B cell (primary cell): ENCODE results near the gene HSD17B14. TPM values are rescaled to one million over a fixed set of nuclear protein-coding genes. Genes with fewer than 3 reads are reported as not detected.
A peak's percentile ranks its signal among the peaks of the same experiment; 100 is the strongest.

Experiments
- ATAC-seq: fragments of 200-7000 bp; cut with Tn5 transposase; one replicate; pipeline ENCODE4 v1.10.0; 2021; ENCODE audit warnings: low read depth, mild to moderate bottlenecking, moderate number of reproducible peaks, moderate library complexity
- CTCF ChIA-PET: fragments of 350-600 bp; sonication (Branson Sonifier 250); formaldehyde crosslinking; loops from one replicate; lab custom pipeline; 2021; ENCODE audit warnings: antibody characterized with exemption, inconsistent platforms; lab: Charles Lee
- POLR2A ChIA-PET: fragments of 350-600 bp; sonication (Branson Sonifier 250); formaldehyde crosslinking; loops from one replicate; lab custom pipeline; 2021; ENCODE audit warnings: antibody characterized with exemption; lab: Charles Lee
- DNase-seq: peaks from one replicate; pipeline ENCODE4 v3.0.0; 2013
- H2AFZ ChIP-seq: 2 replicates; pipeline ENCODE4 v1.6.1; 2012; ENCODE audit warnings: mild to moderate bottlenecking, low read depth, low read length; ENCODE audit not compliant: insufficient read depth, poor library complexity, severe bottlenecking
- H3K27ac ChIP-seq, 2 donors: 1 replicate in 1 of 2; 2 replicates in 1 of 2; pipeline ENCODE4 v1.5.1; 2012 to 2013; ENCODE audit warnings: low read length in 2 of 2, mild to moderate bottlenecking in 2 of 2, moderate library complexity in 1 of 2
- H3K27me3 ChIP-seq, 4 experiments: fragments of 200-600 bp in 1 of 4; sonication (generic) in 1 of 4; replicated peaks in 1 of 4; 1 replicate in 2 of 4; 2 replicates in 2 of 4; pipeline versions ENCODE4 v1.6.1 to v1.7.0; 2013 to 2016; ENCODE audit warnings: low read length in 3 of 4, mild to moderate bottlenecking in 2 of 4, mixed read lengths in 1 of 4, moderate library complexity in 1 of 4; ENCODE audit not compliant: insufficient read depth in 4 of 4, control insufficient read depth in 3 of 4; ENCODE audit errors: control extremely low read depth in 1 of 4
- H3K36me3 ChIP-seq, 2 experiments: replicated peaks in 1 of 2; 1 replicate in 1 of 2; 2 replicates in 1 of 2; pipeline versions ENCODE4 v1.6.1 to v1.7.1; 2013; ENCODE audit warnings: low read length in 1 of 2; ENCODE audit not compliant: insufficient read depth in 2 of 2, control insufficient read depth in 1 of 2; ENCODE audit errors: control extremely low read depth in 1 of 2, extremely low read depth in 1 of 2
- H3K4me1 ChIP-seq, 2 donors: fragments of 200-600 bp in 1 of 2; sonication (generic) in 1 of 2; 1 replicate in 1 of 2; 2 replicates in 1 of 2; pipeline versions ENCODE4 v1.5.1 to v1.6.1; 2013 to 2017; ENCODE audit warnings: low read length in 2 of 2; ENCODE audit not compliant: control insufficient read depth in 2 of 2, insufficient read depth in 2 of 2
- H3K4me2 ChIP-seq: replicated peaks from 2 replicates; pipeline ENCODE3; 2012; ENCODE audit warnings: mild to moderate bottlenecking, low read depth, low read length; ENCODE audit not compliant: poor library complexity, severe bottlenecking
- H3K4me3 ChIP-seq, 5 experiments: fragments of 200-600 bp in 1 of 5; sonication (generic) in 1 of 5; 1 replicate in 3 of 5; 2 replicates in 2 of 5; pipeline versions ENCODE4 v1.5.1 to v1.7.0; 2011 to 2016; ENCODE audit warnings: low read length in 4 of 5, mild to moderate bottlenecking in 4 of 5, low read depth in 2 of 5, control low read depth in 1 of 5, moderate library complexity in 1 of 5; ENCODE audit not compliant: insufficient read depth in 1 of 5; ENCODE audit errors: control extremely low read depth in 1 of 5, extremely low read depth in 1 of 5
- H3K79me2 ChIP-seq: fragments of 200-600 bp; sonication (generic); one replicate; pipeline ENCODE4 v1.6.0; 2016; ENCODE audit warnings: low read length; ENCODE audit not compliant: control insufficient read depth, insufficient read depth
- H3K9ac ChIP-seq: fragments of 200-600 bp; sonication (generic); 2 replicates; pipeline ENCODE4 v1.6.1; 2017; ENCODE audit warnings: mild to moderate bottlenecking, low read length, moderate library complexity
- H3K9me3 ChIP-seq, 3 donors: one replicate each; pipeline versions ENCODE4 v1.6.1 to v1.7.1; 2013; ENCODE audit warnings: low read length in 2 of 3; ENCODE audit not compliant: control insufficient read depth in 2 of 3, insufficient read depth in 1 of 3; ENCODE audit errors: control extremely low read depth in 1 of 3
- H4K20me1 ChIP-seq: 2 replicates; pipeline ENCODE4 v1.6.0; 2012; ENCODE audit warnings: mild to moderate bottlenecking, low read length; ENCODE audit not compliant: insufficient read depth, control insufficient read depth, poor library complexity, severe bottlenecking
- H3K27ac Mint-ChIP-seq: one replicate; pipeline ENCODE4 v1.8.0; 2021; ENCODE audit warnings: mixed read lengths
- H3K27me3 Mint-ChIP-seq: one replicate; pipeline ENCODE4 v1.8.0; 2021; ENCODE audit warnings: mixed read lengths
- H3K4me1 Mint-ChIP-seq: one replicate; pipeline ENCODE4 v1.8.0; 2021; ENCODE audit warnings: mixed read lengths
- H3K4me3 Mint-ChIP-seq: one replicate; pipeline ENCODE4 v1.8.0; 2021; ENCODE audit warnings: mixed read lengths
- H3K9me3 Mint-ChIP-seq: one replicate; pipeline ENCODE4 v1.8.0; 2022; ENCODE audit warnings: mixed read lengths; ENCODE audit not compliant: insufficient read depth
- CTCF ChIP-seq: fragments of 200-600 bp; IDR thresholded peaks from one replicate; pipeline ENCODE4 v1.8.0; 2022; ENCODE audit warnings: antibody characterized with exemption, mild to moderate bottlenecking
- EZH2 ChIP-seq: IDR thresholded peaks from 2 replicates; pipeline ENCODE4 v1.6.1; 2012; ENCODE audit warnings: borderline replicate concordance, low read depth, mild to moderate bottlenecking, moderate library complexity, low read length; ENCODE audit not compliant: insufficient read depth, poor library complexity, severe bottlenecking
- WGBS: methylation state at CpG from one replicate; pipeline ENCODE4 v1.1.5; 2013; ENCODE audit warnings: missing lambda C conversion rate; ENCODE audit not compliant: insufficient coverage; 5-methylcytosine and 5-hydroxymethylcytosine counted together
- intact Hi-C: fragments of 100-400 bp; cut with micrococcal nuclease; formaldehyde crosslinking; loops from one replicate; pipeline ENCODE4 v1.10.0; 2022
- polyA plus RNA-seq: library from polyadenylated mRNA; depleted of rRNA; stranded (reverse); fragments of >200 nt; gene quantifications from 2 replicates; pipeline ENCODE4 v1.2.3, GENCODE V29; 2012
- total RNA-seq, 2 donors: library from RNA; stranded (reverse); fragments of 120-200 nt in 1 of 2; gene quantifications; 1 replicate in 1 of 2; 2 replicates in 1 of 2; pipeline versions ENCODE4 v1.2.3 to v1.2.4, GENCODE V29; 2013 to 2022

Gene HSD17B14
- total and polyA plus RNA-seq, 2 donors (not counting 1 experiment from before 2014, with no cell fraction given), result 2.5 to 2.9 TPM

- H2AFZ ChIP-seq, result no peak overlapping the region
- H3K27ac ChIP-seq, result no peak overlapping the region
- TF ChIP-seq CTCF (no peak), EZH2 (no peak)
- H3K36me3 ChIP-seq, result no peaks in the 10 kb centered on the region
- no peak overlapping the region for H3K9ac ChIP-seq
- POLR2A ChIA-PET, result no interaction called here
- Mint-ChIP-seq H3K4me3 (no peak overlapping the region), H3K27me3 (no peaks in the 10 kb centered on the region), H3K27ac (no peak overlapping the region), H3K4me1 (peaks cover 9% of the 10 kb centered on the region), H3K9me3 (no peaks in the 10 kb centered on the region)
- CTCF ChIA-PET, result interaction anchor here (1.1 kb wide), 1 partner anchor 22 kb away, joined by 3 read pairs; no protein-coding TSS in a partner anchor
- H3K4me3 ChIP-seq, result no peak overlapping the region
- H3K4me2 ChIP-seq, result no peak overlapping the region
- H3K27me3 ChIP-seq, result no peaks in the 10 kb centered on the region
- 100% methylated on average over 1 of the region's 5 CpGs for WGBS
- intact Hi-C loops, result no loop called here
- H3K79me2 ChIP-seq, result no peaks in the 10 kb centered on the region
- ATAC-seq, result no peak
- peaks cover 0 to 3% (median 0%) of the 10 kb centered on the region in 3 donors for H3K9me3 ChIP-seq
- H4K20me1 ChIP-seq, result no peaks in the 10 kb centered on the region
- no peak for DNase-seq
- no peaks in the 10 kb centered on the region for H3K4me1 ChIP-seq
Observed at GRCh38 chr19:48817585-48818124, 18.6 kb downstream of the HSD17B14 start.

- no peak overlapping the region for H3K27ac ChIP-seq
- H3K27me3 ChIP-seq, result no peaks in the 10 kb centered on the region
- peak overlapping the region; percentile 53 for H3K27ac Mint-ChIP-seq
- peaks cover 16% of the 10 kb centered on the region for H3K4me1 Mint-ChIP-seq
- 83% methylated on average over 8 of the region's 14 CpGs for WGBS
- H2AFZ ChIP-seq, result no peak overlapping the region
- ATAC-seq (no peak), DNase-seq (peak; percentile 49)
- no peak overlapping the region for H3K4me3 ChIP-seq
- TF ChIP-seq EZH2 (no peak), CTCF (no peak)
- POLR2A ChIA-PET, result interaction anchor here (0.7 kb wide), 1 partner anchor 20 kb away, joined by 9 read pairs; no protein-coding TSS in a partner anchor
- no peak overlapping the region for H3K4me3 Mint-ChIP-seq
- no peaks in the 10 kb centered on the region for H3K27me3 Mint-ChIP-seq
- H3K9me3 ChIP-seq, result peaks cover 0 to 8% (median 0%) of the 10 kb centered on the region in 3 donors
- CTCF ChIA-PET, result interaction anchor here (0.6 to 1.3 kb wide), 4 partner anchors 18 to 137 kb away, joined by 3 to 5 read pairs (median 3); no protein-coding TSS in a partner anchor
- no peaks in the 10 kb centered on the region for H3K79me2 ChIP-seq
- H3K9ac ChIP-seq, result no peak overlapping the region
- H3K4me1 ChIP-seq, result peaks cover 0 to 16% of the 10 kb centered on the region in 2 donors
- no peaks in the 10 kb centered on the region for H4K20me1 ChIP-seq
- no peaks in the 10 kb centered on the region for H3K9me3 Mint-ChIP-seq
- intact Hi-C loops, result no loop called here
- no peaks in the 10 kb centered on the region for H3K36me3 ChIP-seq
- H3K4me2 ChIP-seq, result no peak overlapping the region
Observed at GRCh38 chr19:48815870-48816501, 20.3 kb downstream of the HSD17B14 start.
